HEK293 (cell line): Measurements from ENCODE around the gene ZBTB20.

Source experiments
- CTCF ChIA-PET: fragments of 350-600 bp; formaldehyde crosslinking; extraction: SDS; loops from one replicate; lab custom pipeline; 2021; ENCODE audit warnings: antibody characterized with exemption; lab: Yijun Ruan, JAX
- POLR2A ChIA-PET: fragments of 300-600 bp; formaldehyde crosslinking; extraction: SDS; loops from one replicate; lab custom pipeline; 2020; ENCODE audit warnings: antibody characterized with exemption, inconsistent platforms; lab: Yijun Ruan, JAX
- H3K27ac ChIP-seq: fragments of 200-500 bp; sonication (Bioruptor generic); 2 replicates; pipeline ENCODE4 v1.5.1; 2014; ENCODE audit warnings: low read depth, low read length, control low read depth, inconsistent platforms; ENCODE audit errors: extremely low read depth
- H3K36me3 ChIP-seq, 2 experiments: fragments of 200-500 bp in 1 of 2; sonication (Bioruptor generic) in 1 of 2; 1 replicate in 1 of 2; 2 replicates in 1 of 2; pipeline ENCODE4 v1.5.1; 2014 to 2017; ENCODE audit warnings: inconsistent platforms in 2 of 2, low read length in 2 of 2; ENCODE audit not compliant: control insufficient read depth in 2 of 2, insufficient read depth in 1 of 2
- H3K4me1 ChIP-seq: fragments of 200-500 bp; sonication (Bioruptor generic); 2 replicates; pipeline ENCODE4 v1.5.1; 2014; ENCODE audit warnings: mild to moderate bottlenecking, low read length, inconsistent platforms; ENCODE audit not compliant: control insufficient read depth, insufficient read depth
- H3K4me3 ChIP-seq: 2 replicates; pipeline ENCODE4 v1.5.1; 2011; ENCODE audit warnings: low read depth, mild to moderate bottlenecking, control low read depth, low read length, moderate library complexity
- H3K9me3 ChIP-seq: fragments of 200-500 bp; sonication (Bioruptor generic); 2 replicates; pipeline ENCODE4 v1.5.1; 2014; ENCODE audit warnings: low read depth, low read length, inconsistent platforms; ENCODE audit not compliant: control insufficient read depth, insufficient read depth
- HOXC10 ChIP-seq: sonication (generic); formaldehyde crosslinking; IDR thresholded peaks from 2 replicates; pipeline ENCODE4 v1.8.1; 2023; ENCODE audit warnings: mild to moderate bottlenecking, missing genetic modification reagents
- KLF8 ChIP-seq: fragments of 450-650 bp; formaldehyde crosslinking; IDR thresholded peaks from 2 replicates; pipeline ENCODE4 v1.5.1; 2016; ENCODE audit warnings: missing biosample characterization, missing genetic modification characterization
- TRIM28 ChIP-seq: IDR thresholded peaks from 2 replicates; pipeline ENCODE4 v1.6.1; 2011; ENCODE audit warnings: low read length, control low read depth, borderline replicate concordance
- ZBTB21 ChIP-seq: fragments of 450-650 bp; formaldehyde crosslinking; IDR thresholded peaks from 2 replicates; pipeline ENCODE4 v1.5.1; 2017; ENCODE audit warnings: missing biosample characterization, missing genetic modification characterization
- ZFP3 ChIP-seq: fragments of 450-650 bp; formaldehyde crosslinking; IDR thresholded peaks from 2 replicates; pipeline ENCODE4 v1.5.1; 2016; ENCODE audit warnings: low read depth, missing biosample characterization, missing genetic modification characterization
- ZNF138 ChIP-seq: fragments of 450-650 bp; formaldehyde crosslinking; IDR thresholded peaks from 2 replicates; pipeline ENCODE4 v1.5.1; 2016; ENCODE audit warnings: missing biosample characterization, missing genetic modification characterization, borderline replicate concordance
- ZNF146 ChIP-seq: fragments of 450-650 bp; formaldehyde crosslinking; IDR thresholded peaks from 2 replicates; pipeline ENCODE4 v1.5.1; 2016; ENCODE audit warnings: missing biosample characterization, missing genetic modification characterization
- ZNF16 ChIP-seq: fragments of 450-650 bp; formaldehyde crosslinking; IDR thresholded peaks from 2 replicates; pipeline ENCODE4 v1.5.1; 2016; ENCODE audit warnings: low read depth, missing biosample characterization, missing genetic modification characterization
- ZNF184 ChIP-seq: fragments of 450-650 bp; IDR thresholded peaks from 2 replicates; pipeline ENCODE4 v1.5.1; 2018; ENCODE audit warnings: missing biosample characterization, mild to moderate bottlenecking, missing genetic modification characterization
- ZNF366 ChIP-seq: fragments of 450-650 bp; formaldehyde crosslinking; conservative IDR thresholded peaks from 2 replicates; pipeline ENCODE4 v1.5.1; 2016; ENCODE audit warnings: missing biosample characterization, missing genetic modification characterization
- ZNF600 ChIP-seq: fragments of 450-650 bp; formaldehyde crosslinking; IDR thresholded peaks from 2 replicates; pipeline ENCODE4 v1.5.1; 2016; ENCODE audit warnings: missing biosample characterization, missing genetic modification characterization
- ZNF629 ChIP-seq: fragments of 450-650 bp; formaldehyde crosslinking; IDR thresholded peaks from 2 replicates; pipeline ENCODE4 v1.5.1; 2017; ENCODE audit warnings: missing biosample characterization, missing genetic modification characterization
- ZNF76 ChIP-seq: fragments of 450-650 bp; formaldehyde crosslinking; IDR thresholded peaks from 2 replicates; pipeline ENCODE4; 2016; ENCODE audit warnings: low read depth, missing biosample characterization, missing genetic modification characterization, borderline replicate concordance
- TF ChIP-seq, protein P1 (sequence below): sonication (generic); formaldehyde crosslinking; IDR thresholded peaks from 2 replicates; pipeline ENCODE4 v1.8.1; 2022; ENCODE audit warnings: mild to moderate bottlenecking, moderate library complexity, missing genetic modification reagents
- TF ChIP-seq, protein P2 (sequence below): fragments of 450-650 bp; formaldehyde crosslinking; IDR thresholded peaks from 2 replicates; pipeline ENCODE4 v1.5.1; 2016; ENCODE audit warnings: missing biosample characterization, missing genetic modification characterization
- TF ChIP-seq, protein P3 (sequence below): fragments of 450-650 bp; formaldehyde crosslinking; IDR thresholded peaks from 2 replicates; pipeline ENCODE4 v1.5.1; 2016; ENCODE audit warnings: missing biosample characterization, missing genetic modification characterization, borderline replicate concordance
- TF ChIP-seq, protein P4 (sequence below): fragments of 450-650 bp; formaldehyde crosslinking; IDR thresholded peaks from 2 replicates; pipeline ENCODE4 v1.5.1; 2016; ENCODE audit warnings: missing biosample characterization, missing genetic modification characterization

The ZBTB20 gene

DNA sequence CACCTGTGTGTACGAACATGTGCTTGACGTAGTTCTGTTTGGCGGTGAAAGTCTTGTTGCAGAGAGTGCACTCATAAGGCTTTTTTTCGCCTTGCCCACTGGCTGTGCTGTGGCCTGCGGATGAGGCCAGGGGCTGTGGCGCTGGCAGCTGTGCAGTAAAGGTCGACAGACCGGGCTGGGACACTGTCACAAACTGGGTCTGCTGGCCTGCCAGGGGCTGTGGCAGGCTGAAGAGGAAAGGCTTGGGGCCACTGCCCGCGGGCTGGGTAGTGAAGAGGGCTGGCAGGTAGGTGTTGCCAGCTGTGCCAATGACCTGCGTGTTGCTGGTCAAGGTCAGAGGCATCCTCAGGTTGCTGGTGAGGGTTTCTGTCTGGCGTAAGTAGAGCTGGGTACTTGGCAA is 796.8 kb downstream of the ZBTB20 start:
- H3K36me3 ChIP-seq = peaks cover 0 to 22% of the 10 kb centered on the region in 2 experiments; a peak in 1 of 3 replicates
- no peaks in the 10 kb centered on the region for H3K9me3 ChIP-seq
- H3K4me1 ChIP-seq = no peaks in the 10 kb centered on the region
- POLR2A ChIA-PET = no interaction called here
- TF ChIP-seq ZNF600 = no peak
- TF ChIP-seq ZNF16 (tag by site-specific recombination) = no peak
- no peak for TF ChIP-seq ZNF629 (tag by site-specific recombination)
- TF ChIP-seq, protein P1, sequence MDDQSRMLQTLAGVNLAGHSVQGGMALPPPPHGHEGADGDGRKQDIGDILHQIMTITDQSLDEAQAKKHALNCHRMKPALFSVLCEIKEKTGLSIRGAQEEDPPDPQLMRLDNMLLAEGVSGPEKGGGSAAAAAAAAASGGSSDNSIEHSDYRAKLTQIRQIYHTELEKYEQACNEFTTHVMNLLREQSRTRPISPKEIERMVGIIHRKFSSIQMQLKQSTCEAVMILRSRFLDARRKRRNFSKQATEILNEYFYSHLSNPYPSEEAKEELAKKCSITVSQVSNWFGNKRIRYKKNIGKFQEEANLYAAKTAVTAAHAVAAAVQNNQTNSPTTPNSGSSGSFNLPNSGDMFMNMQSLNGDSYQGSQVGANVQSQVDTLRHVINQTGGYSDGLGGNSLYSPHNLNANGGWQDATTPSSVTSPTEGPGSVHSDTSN (CRISPR knock-in tag) = no peak
- no peak for TF ChIP-seq ZNF184 (tag by site-specific recombination)
- TF ChIP-seq KLF8 (tag by site-specific recombination) = no peak
- TF ChIP-seq, protein P2, sequence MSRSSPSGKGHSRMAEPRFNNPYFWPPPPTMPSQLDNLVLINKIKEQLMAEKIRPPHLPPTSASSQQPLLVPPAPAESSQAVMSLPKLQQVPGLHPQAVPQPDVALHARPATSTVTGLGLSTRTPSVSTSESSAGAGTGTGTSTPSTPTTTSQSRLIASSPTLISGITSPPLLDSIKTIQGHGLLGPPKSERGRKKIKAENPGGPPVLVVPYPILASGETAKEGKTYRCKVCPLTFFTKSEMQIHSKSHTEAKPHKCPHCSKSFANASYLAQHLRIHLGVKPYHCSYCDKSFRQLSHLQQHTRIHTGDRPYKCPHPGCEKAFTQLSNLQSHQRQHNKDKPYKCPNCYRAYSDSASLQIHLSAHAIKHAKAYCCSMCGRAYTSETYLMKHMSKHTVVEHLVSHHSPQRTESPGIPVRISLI (tag by site-specific recombination) = no peak
- no peak for TF ChIP-seq ZBTB21 (tag by site-specific recombination)
- TF ChIP-seq, protein P3, sequence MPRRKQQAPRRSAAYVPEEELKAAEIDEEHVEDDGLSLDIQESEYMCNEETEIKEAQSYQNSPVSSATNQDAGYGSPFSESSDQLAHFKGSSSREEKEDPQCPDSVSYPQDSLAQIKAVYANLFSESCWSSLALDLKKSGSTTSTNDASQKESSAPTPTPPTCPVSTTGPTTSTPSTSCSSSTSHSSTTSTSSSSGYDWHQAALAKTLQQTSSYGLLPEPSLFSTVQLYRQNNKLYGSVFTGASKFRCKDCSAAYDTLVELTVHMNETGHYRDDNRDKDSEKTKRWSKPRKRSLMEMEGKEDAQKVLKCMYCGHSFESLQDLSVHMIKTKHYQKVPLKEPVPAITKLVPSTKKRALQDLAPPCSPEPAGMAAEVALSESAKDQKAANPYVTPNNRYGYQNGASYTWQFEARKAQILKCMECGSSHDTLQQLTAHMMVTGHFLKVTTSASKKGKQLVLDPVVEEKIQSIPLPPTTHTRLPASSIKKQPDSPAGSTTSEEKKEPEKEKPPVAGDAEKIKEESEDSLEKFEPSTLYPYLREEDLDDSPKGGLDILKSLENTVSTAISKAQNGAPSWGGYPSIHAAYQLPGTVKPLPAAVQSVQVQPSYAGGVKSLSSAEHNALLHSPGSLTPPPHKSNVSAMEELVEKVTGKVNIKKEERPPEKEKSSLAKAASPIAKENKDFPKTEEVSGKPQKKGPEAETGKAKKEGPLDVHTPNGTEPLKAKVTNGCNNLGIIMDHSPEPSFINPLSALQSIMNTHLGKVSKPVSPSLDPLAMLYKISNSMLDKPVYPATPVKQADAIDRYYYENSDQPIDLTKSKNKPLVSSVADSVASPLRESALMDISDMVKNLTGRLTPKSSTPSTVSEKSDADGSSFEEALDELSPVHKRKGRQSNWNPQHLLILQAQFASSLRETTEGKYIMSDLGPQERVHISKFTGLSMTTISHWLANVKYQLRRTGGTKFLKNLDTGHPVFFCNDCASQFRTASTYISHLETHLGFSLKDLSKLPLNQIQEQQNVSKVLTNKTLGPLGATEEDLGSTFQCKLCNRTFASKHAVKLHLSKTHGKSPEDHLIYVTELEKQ (tag by site-specific recombination) = no peak
- no peak for TF ChIP-seq ZNF146
- no peak for TF ChIP-seq ZFP3 (tag by site-specific recombination)
- TF ChIP-seq HOXC10 (CRISPR knock-in tag) = no peak
- TF ChIP-seq TRIM28 = no peak
- TF ChIP-seq, protein P4, sequence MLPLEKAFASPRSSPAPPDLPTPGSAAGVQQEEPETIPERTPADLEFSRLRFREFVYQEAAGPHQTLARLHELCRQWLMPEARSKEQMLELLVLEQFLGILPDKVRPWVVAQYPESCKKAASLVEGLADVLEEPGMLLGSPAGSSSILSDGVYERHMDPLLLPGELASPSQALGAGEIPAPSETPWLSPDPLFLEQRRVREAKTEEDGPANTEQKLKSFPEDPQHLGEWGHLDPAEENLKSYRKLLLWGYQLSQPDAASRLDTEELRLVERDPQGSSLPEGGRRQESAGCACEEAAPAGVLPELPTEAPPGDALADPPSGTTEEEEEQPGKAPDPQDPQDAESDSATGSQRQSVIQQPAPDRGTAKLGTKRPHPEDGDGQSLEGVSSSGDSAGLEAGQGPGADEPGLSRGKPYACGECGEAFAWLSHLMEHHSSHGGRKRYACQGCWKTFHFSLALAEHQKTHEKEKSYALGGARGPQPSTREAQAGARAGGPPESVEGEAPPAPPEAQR (tag by site-specific recombination) = no peak
- TF ChIP-seq ZNF76 (tag by site-specific recombination) = no peak
- TF ChIP-seq, all 188 proteins: peak for 0
- H3K27ac ChIP-seq = no peak overlapping the region
- CTCF ChIA-PET = no interaction called here
- H3K4me3 ChIP-seq = no peak overlapping the region

DNA sequence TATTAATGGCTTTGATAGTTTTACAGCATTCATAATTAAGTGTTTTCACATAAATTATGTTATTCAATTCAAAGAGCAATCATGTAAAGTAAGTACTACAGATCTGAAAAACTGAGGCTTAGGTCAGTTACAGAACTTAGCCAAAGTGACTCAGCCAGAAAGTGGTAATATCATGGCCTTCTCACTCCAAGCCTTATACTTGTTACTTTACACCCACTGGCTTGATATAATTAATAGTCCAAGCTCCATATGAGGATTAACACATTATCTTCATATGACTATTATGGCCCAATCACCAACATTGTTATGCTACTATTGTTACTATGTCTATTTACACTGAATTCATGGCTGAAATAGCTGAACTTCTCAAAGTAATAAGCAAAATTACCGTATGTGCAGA is 802.6 kb downstream of the ZBTB20 start:
- Histone ChIP-seq H3K4me1 (no peaks in the 10 kb centered on the region), H3K27ac (no peak overlapping the region), H3K36me3 (peaks cover 0 to 4% of the 10 kb centered on the region in 2 experiments; a peak in 1 of 3 replicates), H3K9me3 (no peaks in the 10 kb centered on the region), H3K4me3 (no peak overlapping the region)
- ChIA-PET POLR2A (no interaction called here), CTCF (no interaction called here)
- TF ChIP-seq ZNF366 (tag by site-specific recombination) (no peak), ZNF138 (tag by site-specific recombination) (no peak)
